AG08396 (cell line): ENCODE data around the gene ITIH3.
"Not testable (repeated sequence)": the region's sequence is repeated elsewhere in the genome, so short reads cannot be mapped to it uniquely, and the experiment has no call there.

Experiments used
- DNase-seq: peaks from one replicate; pipeline ENCODE4 v3.0.0; 2012; ENCODE audit warnings: low spot score, mixed read lengths

ITIH3 gene

GRCh38 chr3:52794612-52795099 lies at the start of gene ITIH3:
ITIH3 (plus strand) TSS chr3:52794796; CDS start chr3:52794804, 8 bp downstream.
- no peak for DNase-seq

GRCh38 chr3:52752045-52752660 lies 42.4 kb upstream of the ITIH3 start:
- DNase-seq: no peak

- no peak for DNase-seq
Measured at GRCh38 chr3:52754373-52754772, 40.2 kb upstream of the ITIH3 start.

GRCh38 chr3:52756141-52756540 lies 38.5 kb upstream of the ITIH3 start:
- DNase-seq: no peak

GRCh38 chr3:52763466-52763865 lies 31.1 kb upstream of the ITIH3 start:
- no peak for DNase-seq

GRCh38 chr3:52769786-52770455 lies 24.7 kb upstream of the ITIH3 start:
- DNase-seq: peak; percentile 8

GRCh38 chr3:52770496-52771333 lies 23.9 kb upstream of the ITIH3 start, which contains the start of gene NEK4:
NEK4 (minus strand) TSS chr3:52770940; CDS start chr3:52770746, 194 bp downstream.
- peak; percentile 98 for DNase-seq

GRCh38 chr3:52771334-52771681 lies 23.3 kb upstream of the ITIH3 start:
- DNase-seq: no peak

GRCh38 chr3:52771702-52772101 lies 22.9 kb upstream of the ITIH3 start:
- no peak for DNase-seq

GRCh38 chr3:52773361-52774065 lies 21.1 kb upstream of the ITIH3 start:
- DNase-seq: no peak

GRCh38 chr3:52774066-52774713 lies 20.4 kb upstream of the ITIH3 start:
- DNase-seq: no peak

GRCh38 chr3:52774901-52775864 lies 19.4 kb upstream of the ITIH3 start:
- DNase-seq: peak; percentile 2

- DNase-seq: peak; percentile 1
Measured at GRCh38 chr3:52775877-52776276, 18.7 kb upstream of the ITIH3 start.

- DNase-seq: not testable (repeated sequence)
Measured at GRCh38 chr3:52776486-52776885, 18.1 kb upstream of the ITIH3 start.

GRCh38 chr3:52777127-52777958 lies 17.3 kb upstream of the ITIH3 start, which contains the start of gene ITIH1:
ITIH1 (plus strand) TSS chr3:52777599; CDS start chr3:52777616, 17 bp downstream.
- no peak for DNase-seq

GRCh38 chr3:52777959-52778805 lies 16.4 kb upstream of the ITIH3 start:
- DNase-seq: peak; percentile 2

- DNase-seq: no peak
Measured at GRCh38 chr3:52779011-52779836, 15.4 kb upstream of the ITIH3 start.
